SK-N-SH (cell line): ENCODE data around the gene CACNA1E. TPM values are rescaled to one million over a fixed set of nuclear protein-coding genes. Genes with fewer than 3 reads are reported as not detected.

Experiments used
- CTCF ChIA-PET: fragments of 300-600, 350-600 bp; formaldehyde crosslinking; extraction: SDS; loops from one replicate; lab custom pipeline; 2021; lab: Yijun Ruan, JAX
- POLR2A ChIA-PET: fragments of 350-600 bp; sonication (Branson Sonifier 250); formaldehyde crosslinking; extraction: SDS; loops from one replicate; lab custom pipeline; 2020; ENCODE audit warnings: antibody characterized with exemption, inconsistent platforms; lab: Yijun Ruan, JAX
- DNase-seq: peaks from one replicate; pipeline ENCODE4 v3.0.0; 2012
- H2AFZ ChIP-seq: fragments of 200-600 bp; sonication (generic); 2 replicates; pipeline ENCODE4 v1.8.1; 2016; ENCODE audit warnings: antibody characterized with exemption, mild to moderate bottlenecking, low read depth
- H3F3A ChIP-seq: fragments of 200-600 bp; sonication (generic); replicated peaks from 2 replicates; pipeline ENCODE3; 2016; ENCODE audit warnings: antibody characterized with exemption, mild to moderate bottlenecking; ENCODE audit not compliant: insufficient read depth
- H3K27ac ChIP-seq, 2 experiments: fragments of 200-500 bp in 1 of 2; fragments of 200-600 bp in 1 of 2; sonication (Bioruptor generic) in 1 of 2; sonication (generic), shearing (Covaris generic) in 1 of 2; 2 replicates each; pipeline versions ENCODE4 v1.5.1 to v1.6.1; 2014 to 2016; ENCODE audit warnings: low read depth in 2 of 2, inconsistent platforms in 1 of 2, low read length in 1 of 2, mild to moderate bottlenecking in 1 of 2, mixed read lengths in 1 of 2
- H3K27me3 ChIP-seq: fragments of 200-600 bp; sonication (generic), shearing (Covaris generic); 2 replicates; pipeline ENCODE4 v1.6.1; 2016; ENCODE audit warnings: mixed run types; ENCODE audit not compliant: insufficient read depth
- H3K36me3 ChIP-seq, 2 experiments: fragments of 200-500 bp in 1 of 2; fragments of 200-600 bp in 1 of 2; sonication (Bioruptor generic) in 1 of 2; sonication (generic) in 1 of 2; replicated peaks in 1 of 2; 2 replicates each; pipeline versions ENCODE3 to v1.5.1; 2014 to 2016; ENCODE audit warnings: low read length in 1 of 2, mild to moderate bottlenecking in 1 of 2; ENCODE audit not compliant: insufficient read depth in 2 of 2, control insufficient read depth in 1 of 2
- H3K4me1 ChIP-seq, 2 experiments: fragments of 200-500 bp in 1 of 2; fragments of 200-600 bp in 1 of 2; sonication (Bioruptor generic) in 1 of 2; sonication (generic), shearing (Covaris generic) in 1 of 2; 2 replicates each; pipeline versions ENCODE4 v1.5.1 to v1.6.1; 2014 to 2016; ENCODE audit warnings: low read depth in 1 of 2, low read length in 1 of 2, mixed run types in 1 of 2; ENCODE audit not compliant: insufficient read depth in 2 of 2, control insufficient read depth in 1 of 2
- H3K4me2 ChIP-seq: fragments of 200-600 bp; sonication (generic), shearing (Covaris generic); 2 replicates; pipeline ENCODE4 v1.6.1; 2017; ENCODE audit warnings: mixed run types
- H3K4me3 ChIP-seq, 2 experiments: fragments of 200-500 bp in 1 of 2; fragments of 200-600 bp in 1 of 2; sonication (Bioruptor generic) in 1 of 2; sonication (generic), shearing (Covaris generic) in 1 of 2; 2 replicates each; pipeline versions ENCODE4 v1.5.1 to v1.8.1; 2014 to 2016; ENCODE audit warnings: low read depth in 2 of 2, inconsistent platforms in 1 of 2, low read length in 1 of 2, mild to moderate bottlenecking in 1 of 2, mixed read lengths in 1 of 2, moderate library complexity in 1 of 2
- H3K79me2 ChIP-seq: fragments of 200-600 bp; sonication (generic); 2 replicates; pipeline ENCODE4 v1.8.1; 2017; ENCODE audit warnings: mild to moderate bottlenecking; ENCODE audit not compliant: insufficient read depth
- H3K9ac ChIP-seq: fragments of 200-600 bp; sonication (generic); 2 replicates; pipeline ENCODE4 v1.6.1; 2017; ENCODE audit warnings: mixed run types
- H3K9me2 ChIP-seq: fragments of 200-600 bp; sonication (generic); 2 replicates; pipeline ENCODE4 v1.6.1; 2017; ENCODE audit warnings: mixed run types
- H3K9me3 ChIP-seq: fragments of 200-600 bp; sonication (generic); 2 replicates; pipeline ENCODE4 v1.6.1; 2017; ENCODE audit warnings: mixed run types, mild to moderate bottlenecking, moderate library complexity
- H4K20me1 ChIP-seq: fragments of 200-600 bp; sonication (generic); 2 replicates; pipeline ENCODE4 v1.6.1; 2017; ENCODE audit warnings: mild to moderate bottlenecking, mixed run types; ENCODE audit not compliant: insufficient read depth
- CHD2 ChIP-seq: fragments of 150-350 bp; IDR thresholded peaks from 2 replicates; pipeline ENCODE4 v1.6.1; 2018; ENCODE audit warnings: low read length; ENCODE audit not compliant: partially characterized antibody
- CTCF ChIP-seq: fragments of 200-600 bp; sonication (generic); IDR thresholded peaks from 2 replicates; pipeline ENCODE4 v1.6.1; 2017; ENCODE audit warnings: antibody characterized with exemption, mild to moderate bottlenecking, moderate library complexity
- ELF1 ChIP-seq: IDR thresholded peaks from 2 replicates; pipeline ENCODE4 v1.4.0; 2012
- FOSL2 ChIP-seq: IDR thresholded peaks from 2 replicates; pipeline ENCODE4 v1.4.0; 2012; ENCODE audit warnings: low read depth, mild to moderate bottlenecking, moderate library complexity, borderline replicate concordance
- FOXJ3 ChIP-seq: sonication (generic); formaldehyde crosslinking; IDR thresholded peaks from 2 replicates; pipeline ENCODE4 v1.5.1; 2020; ENCODE audit warnings: mild to moderate bottlenecking, missing genetic modification reagents
- FOXM1 ChIP-seq: IDR thresholded peaks from 2 replicates; pipeline ENCODE4 v1.4.0; 2012; ENCODE audit warnings: low read depth, mild to moderate bottlenecking
- GATA2 ChIP-seq: sonication (generic); formaldehyde crosslinking; IDR thresholded peaks from 2 replicates; pipeline ENCODE4 v1.5.0; 2020; ENCODE audit warnings: mild to moderate bottlenecking, missing genetic modification reagents
- POLR2AphosphoS5 ChIP-seq: IDR thresholded peaks from 2 replicates; pipeline ENCODE4 v1.6.1; 2012; ENCODE audit warnings: low read depth, low read length
- RFX5 ChIP-seq: IDR thresholded peaks from 2 replicates; pipeline ENCODE4 v1.6.1; 2012; ENCODE audit warnings: mild to moderate bottlenecking, improper control_type of control experiment, low read length
- RXRA ChIP-seq: IDR thresholded peaks from 2 replicates; pipeline ENCODE4 v1.4.0; 2012; ENCODE audit warnings: low read depth, mild to moderate bottlenecking, borderline replicate concordance
- SIN3A ChIP-seq: IDR thresholded peaks from 2 replicates; pipeline ENCODE4 v1.6.1; 2012; ENCODE audit warnings: low read depth, mild to moderate bottlenecking, low read length, moderate library complexity, borderline replicate concordance
- SMC3 ChIP-seq: IDR thresholded peaks from 2 replicates; pipeline ENCODE4 v1.6.1; 2012; ENCODE audit warnings: low read depth, low read length, improper control_type of control experiment
- TEAD4 ChIP-seq: IDR thresholded peaks from 2 replicates; pipeline ENCODE4 v1.4.0; 2012; ENCODE audit warnings: mild to moderate bottlenecking, borderline replicate concordance; ENCODE audit not compliant: insufficient read depth
- USF1 ChIP-seq: IDR thresholded peaks from 2 replicates; pipeline ENCODE4 v1.4.0; 2012; ENCODE audit warnings: low read depth, borderline replicate concordance
- USF2 ChIP-seq: fragments of 150-350 bp; IDR thresholded peaks from 2 replicates; pipeline ENCODE4 v1.6.1; 2017; ENCODE audit warnings: antibody characterized with exemption, low read length, low read depth, borderline replicate concordance
- ZBTB33 ChIP-seq: IDR thresholded peaks from 2 replicates; pipeline ENCODE4 v1.4.0; 2012; ENCODE audit warnings: low read depth, borderline replicate concordance
- WGBS: methylation state at CpG from one replicate; pipeline ENCODE4 v1.1.6; 2017; ENCODE audit warnings: low lambda C conversion rate; 5-methylcytosine and 5-hydroxymethylcytosine counted together
- polyA plus RNA-seq, 3 experiments: library from polyadenylated mRNA; depleted of rRNA; stranded (reverse); fragments of >200 nt; gene quantifications; 2 replicates each; pipeline ENCODE4 v1.2.3, GENCODE V29; 2012

The CACNA1E gene
- polyA plus RNA-seq, 1 of the 3 experiments (the other 2 are of a cell fraction) = not detected

GRCh38 chr1:181818459-181818858, 335.1 kb downstream of the CACNA1E start:
- no peaks in the 10 kb centered on the region for H3K4me1 ChIP-seq
- no peaks in the 10 kb centered on the region for H3K79me2 ChIP-seq
- no peaks in the 10 kb centered on the region for H3K9me3 ChIP-seq
- ChIA-PET POLR2A (no interaction called here), CTCF (interaction anchor here (1.4 kb wide), 2 partner anchors 8 to 12 kb away, joined by 4 read pairs; no protein-coding TSS in a partner anchor)
- H3K9me2 ChIP-seq = no peaks in the 10 kb centered on the region
- H3K27me3 ChIP-seq = no peaks in the 10 kb centered on the region
- DNase-seq = no peak
- no peaks in the 10 kb centered on the region for H4K20me1 ChIP-seq
- no peak overlapping the region for H2AFZ ChIP-seq
- no peak for TF ChIP-seq SMC3
- no peak for TF ChIP-seq CTCF
- TF ChIP-seq GATA2 (CRISPR knock-in tag) = no peak
- TF ChIP-seq FOXJ3 (CRISPR knock-in tag) = no peak
- no peak for TF ChIP-seq POLR2AphosphoS5
- TF ChIP-seq ZBTB33 = no peak
- no peak for TF ChIP-seq FOXM1
- no peak for TF ChIP-seq USF2
- TF ChIP-seq RFX5 = no peak
- no peak for TF ChIP-seq SIN3A
- no peak for TF ChIP-seq USF1
- TF ChIP-seq TEAD4 = no peak
- no peak for TF ChIP-seq CHD2
- TF ChIP-seq RXRA = no peak
- TF ChIP-seq ELF1 = no peak
- TF ChIP-seq FOSL2 = no peak
- no peak overlapping the region for H3K4me2 ChIP-seq
- H3K4me3 ChIP-seq = no peak overlapping the region
- H3K36me3 ChIP-seq = no peaks in the 10 kb centered on the region
- no peaks in the 10 kb centered on the region for H3F3A ChIP-seq
- H3K27ac ChIP-seq = no peak overlapping the region
- WGBS = 11% methylated on average over 2 of the region's 2 CpGs
- H3K9ac ChIP-seq = no peak overlapping the region
